Spleen (tissue), 11 donors: ENCODE results near the gene TMEM255B. TPM values are rescaled to one million over a fixed set of nuclear protein-coding genes. Genes with fewer than 3 reads are reported as not detected.

Source experiments
- DNase-seq: peaks from one replicate; pipeline ENCODE4 v3.0.0-alpha.2; 2020
- H3K27ac ChIP-seq, 8 donors: fragments of 200-600 bp; sonication (generic) in 7 of 8; 1 replicate in 4 of 8; 2 replicates in 4 of 8; pipeline versions ENCODE4 v1.5.0 to v1.8.0; 2016 to 2021; ENCODE audit warnings: inconsistent platforms in 4 of 8, mild to moderate bottlenecking in 4 of 8, moderate library complexity in 1 of 8
- H3K27me3 ChIP-seq, 7 donors: fragments of 200-600 bp; sonication (generic) in 6 of 7; replicated peaks in 1 of 7; 1 replicate in 4 of 7; 2 replicates in 3 of 7; pipeline versions ENCODE4 v1.5.0 to v1.8.0; 2016 to 2021; ENCODE audit warnings: inconsistent platforms in 3 of 7, mild to moderate bottlenecking in 1 of 7
- H3K36me3 ChIP-seq, 6 donors: fragments of 200-600 bp; sonication (generic) in 5 of 6; 1 replicate in 4 of 6; 2 replicates in 2 of 6; pipeline versions ENCODE4 v1.5.0 to v1.8.0; 2016 to 2021; ENCODE audit warnings: inconsistent platforms in 2 of 6
- H3K4me1 ChIP-seq, 6 donors: fragments of 200-600 bp; sonication (generic) in 5 of 6; 1 replicate in 3 of 6; 2 replicates in 3 of 6; pipeline versions ENCODE4 v1.5.0 to v1.8.0; 2016 to 2021; ENCODE audit warnings: inconsistent platforms in 3 of 6
- H3K4me3 ChIP-seq, 8 donors: fragments of 200-600 bp; sonication (generic) in 7 of 8; 1 replicate in 4 of 8; 2 replicates in 4 of 8; pipeline versions ENCODE4 v1.5.0 to v1.8.0; 2016 to 2021; ENCODE audit warnings: inconsistent platforms in 4 of 8, mild to moderate bottlenecking in 4 of 8, moderate library complexity in 2 of 8
- H3K9me3 ChIP-seq, 8 donors: fragments of 200-600 bp; sonication (generic) in 7 of 8; 1 replicate in 4 of 8; 2 replicates in 4 of 8; pipeline versions ENCODE4 v1.5.0 to v1.8.0; 2016 to 2021; ENCODE audit warnings: inconsistent platforms in 4 of 8
- CTCF ChIP-seq, 11 experiments: fragments of 200-600 bp in 7 of 11; fragments of 450-650 bp in 4 of 11; sonication (generic) in 4 of 11; IDR thresholded peaks in 8 of 11; conservative IDR thresholded peaks in 3 of 11; 1 replicate in 7 of 11; 2 replicates in 4 of 11; pipeline versions ENCODE4 v1.4.0 to v1.8.0; 2016 to 2021; ENCODE audit warnings: antibody characterized with exemption in 11 of 11, inconsistent platforms in 4 of 11, mild to moderate bottlenecking in 1 of 11
- POLR2A ChIP-seq, 3 donors: fragments of 450-650 bp; IDR thresholded peaks; one replicate each; pipeline ENCODE4 v1.5.1; 2017; ENCODE audit warnings: antibody characterized with exemption in 3 of 3, mild to moderate bottlenecking in 1 of 3
- POLR2AphosphoS5 ChIP-seq, 3 donors: sonication (generic); formaldehyde crosslinking; IDR thresholded peaks; one replicate each; pipeline ENCODE4 v1.5.1; 2017; ENCODE audit warnings: antibody characterized with exemption in 3 of 3
- WGBS, 5 donors: extraction: QIAGEN DNeasy Blood & Tissue Kit in 3 of 5; methylation state at CpG; one replicate each; pipeline versions ENCODE4 v1.1.5 to v1.1.7; 2013 to 2018; 5-methylcytosine and 5-hydroxymethylcytosine counted together
- intact Hi-C: fragments of 100-400 bp; cut with DNase I; formaldehyde crosslinking; loops from one replicate; pipeline ENCODE4 v1.15.0; 2023; ENCODE audit warnings: low total_unique reads
- polyA plus RNA-seq, 3 donors: library from polyadenylated mRNA; stranded (reverse); fragments of 200-250 nt; gene quantifications; one replicate each; pipeline ENCODE4 v1.2.1, GENCODE V29; 2013
- total RNA-seq, 7 donors: library from RNA; depleted of rRNA in 3 of 7; stranded (reverse); fragments of >200 nt in 3 of 7; fragmentation: NEBNext Ultra II Directional in 4 of 7; extraction: Animal tissue kit (Norgen Biotek cat#: 25700) in 4 of 7; gene quantifications; one replicate each; pipeline versions ENCODE4 v1.1.0 to v1.2.1, GENCODE V29; 2016 to 2021
- donor health status: healthy with polysubstance abuse.
- donor health status: DM: no; HTN: no; CAD: no; lungs with moderate emphysema.
- donor health status: DM: no; HTN: no; CAD: no.
- donor health status: Bipolar disorder and iron deficiency.
- donor health status: healthy.
- donor health status: DM: no; HTN: no; CAD: no.
- donor health status: DM: yes; HTN: yes; CAD: no.

The TMEM255B gene
- total and polyA plus RNA-seq, 10 donors = 5.7 to 26.9 (median 12.3) TPM

GRCh38 chr13:113848431-113849260 lies 89.6 kb downstream of the TMEM255B start:
- Histone ChIP-seq H3K27me3 (peaks cover 0 to 53% (median 0%) of the 10 kb centered on the region in 7 donors), H3K36me3 (peaks cover 0 to 7% (median 0%) of the 10 kb centered on the region in 6 donors), H3K4me1 (peaks cover 6 to 41% (median 25%) of the 10 kb centered on the region in 6 donors), H3K4me3 (no peak overlapping the region), H3K27ac (no peak overlapping the region), H3K9me3 (no peaks in the 10 kb centered on the region)
- no peak for DNase-seq
- TF ChIP-seq POLR2A (IDR thresholded peaks at IDR 0.05) (no peak), POLR2AphosphoS5 (IDR thresholded peaks at IDR 0.05) (peak in 1 of 3 donors; percentile 11)
- 88 to 95% (median 90%) methylated on average over 18 of the region's 18 CpGs for WGBS, 5 donors
- intact Hi-C loops = no loop called here

GRCh38 chr13:113849546-113849945 lies 90.5 kb downstream of the TMEM255B start:
- TF ChIP-seq CTCF (IDR thresholded peaks at IDR 0.05 in 8 of 11, conservative IDR thresholded peaks at IDR 0.05 in 3 of 11) (no peak), POLR2AphosphoS5 (IDR thresholded peaks at IDR 0.05) (no peak), POLR2A (IDR thresholded peaks at IDR 0.05) (no peak)
- intact Hi-C loops = no loop called here
- Histone ChIP-seq H3K4me1 (peaks cover 6 to 43% (median 27%) of the 10 kb centered on the region in 6 donors), H3K9me3 (no peaks in the 10 kb centered on the region), H3K27me3 (peaks cover 0 to 55% (median 0%) of the 10 kb centered on the region in 7 donors), H3K4me3 (no peak overlapping the region), H3K36me3 (peaks cover 0 to 7% (median 0%) of the 10 kb centered on the region in 6 donors), H3K27ac (no peak overlapping the region)
- no peak for DNase-seq
- WGBS, 5 donors = 82 to 97% (median 91%) methylated on average over 3 of the region's 3 CpGs

GRCh38 chr13:113849981-113850721 lies 91.1 kb downstream of the TMEM255B start:
- H3K36me3 ChIP-seq = peaks cover 0 to 7% (median 0%) of the 10 kb centered on the region in 6 donors
- TF ChIP-seq POLR2AphosphoS5 (IDR thresholded peaks at IDR 0.05) (no peak), POLR2A (IDR thresholded peaks at IDR 0.05) (no peak), CTCF (IDR thresholded peaks at IDR 0.05 in 8 of 11, conservative IDR thresholded peaks at IDR 0.05 in 3 of 11) (no peak)
- no peak for DNase-seq
- intact Hi-C loops = no loop called here
- WGBS, 5 donors = 77 to 92% (median 90%) methylated on average over 8 of the region's 8 CpGs
- peaks cover 2 to 45% (median 27%) of the 10 kb centered on the region in 6 donors for H3K4me1 ChIP-seq
- H3K9me3 ChIP-seq = no peaks in the 10 kb centered on the region
- H3K27ac ChIP-seq = no peak overlapping the region
- H3K4me3 ChIP-seq = no peak overlapping the region
- H3K27me3 ChIP-seq = peaks cover 0 to 61% (median 0%) of the 10 kb centered on the region in 7 donors

- 95 to 100% (median 97%) methylated on average over 3 of the region's 3 CpGs for WGBS, 5 donors
- Histone ChIP-seq H3K27ac (no peak overlapping the region), H3K36me3 (peaks cover 0 to 6% (median 0%) of the 10 kb centered on the region in 6 donors), H3K27me3 (peaks cover 0 to 69% (median 0%) of the 10 kb centered on the region in 7 donors), H3K9me3 (no peaks in the 10 kb centered on the region), H3K4me1 (peaks cover 0 to 42% (median 27%) of the 10 kb centered on the region in 6 donors), H3K4me3 (no peak overlapping the region)
- TF ChIP-seq CTCF (IDR thresholded peaks at IDR 0.05 in 8 of 11, conservative IDR thresholded peaks at IDR 0.05 in 3 of 11) (no peak), POLR2A (IDR thresholded peaks at IDR 0.05) (no peak), POLR2AphosphoS5 (IDR thresholded peaks at IDR 0.05) (no peak)
- intact Hi-C loops = no loop called here
- no peak for DNase-seq
Observed at GRCh38 chr13:113850722-113851479, 91.9 kb downstream of the TMEM255B start.
